GM18861 (cell line): ENCODE measurements around the gene GRIK4.

Experiments
- ATAC-seq: cut with Tn5 transposase; IDR thresholded peaks from one replicate; pipeline ENCODE4 v1.9.1; 2021; ENCODE audit not compliant: unreplicated experiment

GRIK4 gene

GRCh38 chr11:120505801-120506425 is 5.6 kb upstream of the GRIK4 start:
- ATAC-seq, result no peak

DNA sequence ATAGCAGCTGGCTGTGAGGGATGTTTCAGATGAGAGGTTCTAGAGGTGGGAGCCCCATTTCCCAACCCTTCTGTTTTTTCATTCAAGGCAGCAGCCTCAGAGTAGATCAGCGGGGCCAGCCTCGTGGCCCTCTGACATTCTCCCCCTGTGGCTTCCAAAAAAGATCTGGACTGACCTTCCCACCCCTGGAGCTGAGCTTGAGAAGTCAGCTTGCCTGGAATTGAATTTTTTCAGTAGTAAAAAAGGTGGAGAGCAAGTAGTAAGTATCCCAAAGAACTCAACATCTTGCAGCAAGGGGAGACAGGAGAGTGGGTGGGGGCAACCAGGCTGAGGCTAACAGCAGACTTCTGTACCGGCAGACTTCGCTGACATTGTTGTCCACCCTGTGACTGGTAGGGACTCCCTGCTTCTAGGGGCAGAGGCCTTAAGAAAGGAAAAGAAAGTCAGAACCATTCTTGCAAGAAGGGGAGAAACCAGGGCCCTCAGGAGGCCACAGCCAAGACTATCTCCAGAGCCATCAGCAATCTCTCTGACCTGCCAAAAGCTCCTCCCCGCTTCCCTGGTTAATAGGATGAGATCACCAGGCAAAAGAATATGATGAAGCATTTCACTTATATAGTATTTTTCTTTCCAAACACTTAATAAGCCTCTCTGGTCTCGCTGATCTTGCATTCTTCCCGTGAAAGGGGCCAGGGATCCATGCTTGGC is 2.0 kb upstream of the GRIK4 start:
- ATAC-seq, result no peak

GRCh38 chr11:120510406-120511115 is 987 bp upstream of the GRIK4 start:
- no peak for ATAC-seq

- no peak for ATAC-seq
These were observed 531 bp downstream of the GRIK4 start for GRCh38 chr11:120511820-120512738.

DNA sequence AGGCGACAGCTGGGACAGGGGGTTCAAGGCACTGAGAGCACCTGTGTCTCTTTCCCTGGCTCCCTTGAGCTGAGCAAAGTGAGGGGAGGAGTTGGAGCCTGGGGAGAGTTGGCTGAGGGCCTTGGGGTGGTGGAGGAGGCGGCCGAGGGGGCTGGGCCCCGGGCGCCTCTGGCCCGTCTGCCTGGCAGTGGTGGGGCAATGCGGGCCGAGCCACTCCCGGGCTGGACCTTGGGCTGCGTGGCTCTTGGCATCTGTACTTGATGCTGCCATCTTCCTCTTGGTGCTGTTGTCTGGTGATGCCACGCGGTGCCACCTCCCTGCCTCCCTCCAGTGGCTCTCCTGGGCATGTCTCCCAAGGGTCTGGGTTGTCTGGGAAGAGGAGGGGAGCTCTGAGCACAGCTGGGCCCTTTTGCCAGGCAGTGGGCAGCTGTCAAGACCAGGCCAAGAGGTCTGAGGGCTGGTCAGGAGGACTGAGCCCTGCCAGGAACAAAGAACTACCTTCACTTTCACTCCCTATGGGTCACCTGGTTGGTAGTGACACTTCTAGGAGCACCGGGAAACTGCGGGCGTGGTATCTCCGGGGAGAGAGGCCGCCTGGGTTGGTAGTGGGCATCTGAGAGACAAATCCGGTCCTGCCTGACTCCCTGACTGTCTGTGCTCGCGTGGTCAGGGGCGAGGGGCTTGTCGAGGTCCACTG is 1.3 kb downstream of the GRIK4 start:
- ATAC-seq, result no peak

GRCh38 chr11:120513436-120514315 is 2.1 kb downstream of the GRIK4 start:
- no peak for ATAC-seq

DNA sequence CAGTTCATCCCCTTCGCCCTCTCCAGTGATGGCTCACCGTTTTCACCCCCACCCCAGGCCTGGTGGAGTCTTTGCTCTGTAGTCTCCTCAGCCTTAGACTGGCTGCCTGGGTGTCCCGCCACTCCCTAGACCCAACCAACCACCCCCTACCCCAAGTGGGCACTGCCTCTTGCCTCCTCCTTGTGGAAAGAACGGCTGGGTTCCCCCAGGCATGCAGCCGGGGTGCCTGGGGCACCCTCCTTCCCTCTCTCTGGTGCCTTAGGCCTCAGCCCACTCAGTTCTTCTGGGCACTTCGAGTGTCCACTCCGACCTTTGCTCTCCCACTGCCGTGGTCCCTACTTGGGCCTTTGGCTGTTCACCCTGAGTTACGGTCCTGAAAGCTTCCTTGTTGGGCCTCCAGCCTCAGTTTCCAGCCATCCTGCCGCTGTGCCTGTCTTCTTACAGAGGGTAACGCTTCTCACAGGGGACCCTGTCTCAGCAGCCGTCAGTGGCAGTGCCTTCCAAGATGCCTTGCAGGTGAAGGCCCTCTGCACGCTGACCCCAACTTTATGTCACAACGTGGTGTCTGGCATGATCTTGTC is 3.1 kb downstream of the GRIK4 start:
- no peak for ATAC-seq

DNA sequence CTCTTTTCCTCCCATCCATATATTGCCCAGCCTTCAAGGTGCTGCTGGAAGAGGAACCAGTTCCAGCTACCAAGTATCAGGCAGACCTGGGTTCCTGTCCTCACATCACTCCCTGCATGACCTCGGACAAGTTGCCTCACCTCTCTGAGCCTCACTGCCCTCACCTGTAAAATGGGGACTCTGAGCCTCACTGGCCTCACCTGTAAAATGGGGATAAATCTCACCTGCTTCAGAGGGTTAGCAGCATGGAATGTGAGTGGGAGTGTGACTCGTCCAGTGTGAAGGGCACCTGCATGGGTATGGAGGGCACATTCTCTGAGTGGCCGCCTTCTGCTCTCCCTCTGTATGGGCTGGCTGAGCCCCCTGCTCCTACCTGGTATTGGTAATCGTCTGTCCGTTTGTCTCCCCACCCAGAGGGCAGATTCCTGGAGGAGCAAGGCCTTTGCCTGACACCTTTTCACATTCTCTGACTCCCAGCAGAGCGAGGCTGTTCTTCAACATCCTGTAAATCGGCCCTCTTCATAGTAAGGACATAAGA is 3.7 kb downstream of the GRIK4 start:
- no peak for ATAC-seq

DNA sequence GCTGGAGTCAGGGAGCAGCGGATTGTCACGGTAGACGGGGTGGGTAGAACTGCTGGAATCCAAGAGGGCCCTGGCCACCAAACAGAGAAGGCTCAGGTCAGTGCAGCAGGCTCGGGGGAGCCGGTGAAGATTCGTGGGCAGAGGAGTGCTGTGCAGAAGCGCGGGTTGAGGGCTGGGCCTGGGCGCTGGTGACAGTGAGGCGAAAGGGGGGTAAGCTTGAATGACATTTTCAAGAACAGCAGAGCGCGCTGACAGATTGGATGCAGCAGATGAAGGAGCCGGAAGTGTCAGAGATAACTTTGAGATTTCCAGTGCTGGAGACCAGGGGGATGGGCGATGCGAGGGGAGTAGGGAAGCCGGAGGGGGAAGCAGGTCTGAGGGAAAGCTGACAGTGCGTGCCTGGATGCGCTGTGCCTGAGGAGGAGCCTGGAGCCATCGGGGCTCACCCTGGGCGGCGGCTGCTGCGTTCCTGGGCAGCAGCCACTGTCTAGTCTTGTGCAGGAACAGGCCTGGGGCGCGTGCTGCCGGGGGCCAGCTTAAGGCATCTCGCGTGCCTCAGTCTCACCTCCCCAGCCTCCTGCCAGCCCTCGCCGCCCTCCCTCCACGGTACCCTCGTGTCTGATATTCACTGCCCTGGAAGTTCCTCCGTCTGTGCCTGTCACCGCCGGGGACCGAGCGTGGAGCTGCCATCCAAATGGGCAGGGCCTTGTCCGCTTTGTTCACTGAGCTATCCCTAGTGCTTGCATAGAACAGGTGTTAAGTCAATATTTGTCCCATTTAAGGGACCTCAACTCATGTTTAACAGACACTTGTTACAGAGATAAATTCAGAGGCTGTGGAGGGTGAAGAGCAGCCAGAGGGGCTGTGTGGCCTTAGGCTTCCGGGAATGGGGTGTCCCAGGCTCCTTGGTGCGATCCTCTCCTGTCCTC is 5.2 kb downstream of the GRIK4 start:
- ATAC-seq, result no peak

- ATAC-seq, result no peak
These were observed 5.8 kb downstream of the GRIK4 start for GRCh38 chr11:120517390-120517761.

- ATAC-seq, result no peak
These were observed 6.3 kb downstream of the GRIK4 start for GRCh38 chr11:120517801-120518291.

- ATAC-seq, result no peak
These were observed 6.8 kb downstream of the GRIK4 start for GRCh38 chr11:120518356-120518755.

DNA sequence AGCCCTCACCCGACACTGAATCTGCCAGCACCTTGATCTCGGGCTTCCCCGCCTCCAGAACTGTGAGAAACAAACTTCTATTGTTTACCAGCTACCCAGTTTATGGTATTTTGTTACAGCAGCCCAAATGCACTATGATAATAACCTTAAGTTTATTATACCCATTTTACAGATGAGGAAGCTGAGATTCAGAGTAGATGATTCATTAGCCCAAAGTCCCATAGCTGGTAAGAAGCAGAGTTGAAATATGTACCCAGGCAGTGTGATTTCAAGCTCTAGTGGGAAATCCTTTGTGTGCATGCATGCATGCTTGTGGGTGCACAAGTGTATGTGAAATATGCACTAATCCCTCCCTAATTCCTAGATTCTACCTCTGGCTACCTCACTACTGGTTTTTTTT is 7.9 kb downstream of the GRIK4 start:
- ATAC-seq, result no peak

- ATAC-seq, result no peak
These were observed 8.7 kb downstream of the GRIK4 start for GRCh38 chr11:120520091-120520822.

GRCh38 chr11:120521176-120521575 is 9.6 kb downstream of the GRIK4 start:
- no peak for ATAC-seq

DNA sequence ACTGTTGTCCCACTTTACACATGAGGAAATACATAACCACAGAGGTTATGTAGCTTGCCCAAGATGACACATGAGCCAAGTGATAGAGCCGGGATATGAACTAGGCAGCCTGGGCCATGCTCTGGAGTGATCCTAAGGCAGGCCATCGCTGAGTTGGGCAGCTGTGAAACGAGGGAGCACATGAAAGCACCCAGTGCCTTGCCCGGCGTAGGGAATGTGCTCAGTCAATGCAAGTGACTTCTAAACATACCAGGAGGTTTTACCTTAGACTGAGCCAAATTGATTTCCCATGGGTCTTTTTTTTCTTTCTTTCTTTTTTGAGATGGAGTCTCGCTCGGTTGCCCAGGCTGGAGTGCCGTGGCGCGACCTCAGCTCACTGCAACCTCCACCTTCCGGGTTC is 10.5 kb downstream of the GRIK4 start:
- ATAC-seq, result no peak

DNA sequence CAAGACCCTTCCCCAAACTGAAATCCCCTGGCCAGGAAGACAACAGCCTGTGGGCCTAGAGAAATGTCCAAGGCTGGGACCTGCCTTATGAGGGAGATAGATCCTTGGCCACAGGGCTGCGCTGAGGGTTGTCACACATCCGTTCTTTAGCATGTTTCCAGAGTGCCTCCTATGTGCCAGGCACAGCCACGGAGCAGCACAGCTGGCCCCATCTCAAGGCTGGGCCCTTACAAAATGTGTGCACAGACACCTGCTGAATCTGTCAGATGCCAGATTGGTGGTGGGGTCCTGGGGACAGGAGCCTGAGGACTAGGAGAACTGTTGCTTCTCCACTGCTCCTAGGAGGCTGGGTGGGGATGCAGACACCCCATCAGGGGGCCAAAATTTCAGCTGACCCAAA is 11.2 kb downstream of the GRIK4 start:
- no peak for ATAC-seq
